ENCODE measurements around the gene SCYL2.

DNA sequence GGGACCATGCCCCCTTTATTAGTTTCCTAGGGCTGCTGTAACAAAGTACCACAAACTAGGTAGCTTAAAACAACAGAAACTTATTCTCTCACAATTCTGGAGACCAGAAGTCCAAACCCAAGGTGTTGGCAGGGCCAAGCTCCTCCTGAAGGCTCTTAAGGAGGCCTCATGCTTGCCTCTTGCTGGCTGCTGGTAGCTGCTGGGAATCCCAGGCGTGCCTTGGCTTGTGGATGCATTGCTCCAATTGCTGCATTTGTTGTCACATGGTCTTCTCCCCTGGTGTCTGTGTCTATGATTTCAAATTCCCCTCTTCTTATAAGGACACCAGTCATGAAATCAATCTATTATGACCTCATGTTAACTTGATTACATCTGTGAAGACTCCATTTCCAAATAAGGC, 101.1 kb downstream of the SCYL2 start:
- no peak for TF ChIP-seq CTCF (conservative IDR thresholded peaks at IDR 0.05 in 1 of 2, IDR thresholded peaks at IDR 0.05 in 1 of 2; ENCODE audit: low read depth in 1 of 2, low read length in 2 of 2)
- TF ChIP-seq EZH2 (IDR thresholded peaks at IDR 0.05; ENCODE audit: low read length, missing control alignments) = no peak
